ENCODE measurements around the gene OTULIN.

The OTULIN gene

DNA sequence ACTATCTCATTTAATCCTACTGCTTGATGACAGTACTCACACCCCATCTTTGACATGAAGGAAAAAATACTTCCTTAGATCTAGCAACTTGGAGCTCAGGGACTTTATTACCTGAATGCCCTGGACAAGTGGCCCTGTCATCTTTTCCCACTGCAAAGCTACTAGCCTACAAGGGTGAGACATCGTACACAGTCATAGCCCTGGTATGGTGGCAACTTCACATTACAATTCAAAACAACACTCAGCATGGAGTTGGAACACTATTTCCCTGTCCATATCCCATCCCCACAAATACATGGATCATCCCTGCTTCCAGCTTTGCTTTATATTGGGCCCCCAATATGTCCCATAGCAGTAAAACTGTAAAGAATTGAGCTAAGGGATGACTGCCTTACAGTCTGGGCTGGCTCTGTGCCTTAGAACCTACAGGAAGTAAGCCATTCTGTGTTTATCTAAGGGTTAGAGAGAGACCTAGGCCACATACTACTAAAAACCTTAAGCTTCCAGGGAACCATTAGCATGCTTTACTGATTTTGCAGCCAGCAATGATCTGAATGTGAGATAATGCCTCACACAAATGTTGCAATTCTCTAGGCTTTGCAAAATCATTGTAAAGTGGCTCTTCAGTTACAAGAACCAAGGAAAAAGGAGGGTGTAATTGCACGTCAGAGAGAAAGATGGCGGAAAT is 55.9 kb downstream of the OTULIN start:
- H3K9me3 ChIP-seq (ENCODE audit: control insufficient read depth in 2 of 2, low read length in 2 of 2), result no peaks in the 10 kb centered on the region
- H3K27me3 ChIP-seq (ENCODE audit: control insufficient read depth in 1 of 2, insufficient read depth in 2 of 2, low read length in 2 of 2), result no peaks in the 10 kb centered on the region
- H3K36me3 ChIP-seq (ENCODE audit: control insufficient read depth in 2 of 2, insufficient read depth in 2 of 2, low read length in 2 of 2), result peaks cover 3 to 15% of the 10 kb centered on the region in 2 donors
- H3K4me3 ChIP-seq (ENCODE audit: low read length in 2 of 2), result no peak overlapping the region
- no peak overlapping the region for H3K9ac ChIP-seq (ENCODE audit: low read length in 2 of 2)
- H3K4me1 ChIP-seq (ENCODE audit: control insufficient read depth, insufficient read depth, low read length), result no peaks in the 10 kb centered on the region
- no peak overlapping the region for H3K27ac ChIP-seq (ENCODE audit: low read length)

DNA sequence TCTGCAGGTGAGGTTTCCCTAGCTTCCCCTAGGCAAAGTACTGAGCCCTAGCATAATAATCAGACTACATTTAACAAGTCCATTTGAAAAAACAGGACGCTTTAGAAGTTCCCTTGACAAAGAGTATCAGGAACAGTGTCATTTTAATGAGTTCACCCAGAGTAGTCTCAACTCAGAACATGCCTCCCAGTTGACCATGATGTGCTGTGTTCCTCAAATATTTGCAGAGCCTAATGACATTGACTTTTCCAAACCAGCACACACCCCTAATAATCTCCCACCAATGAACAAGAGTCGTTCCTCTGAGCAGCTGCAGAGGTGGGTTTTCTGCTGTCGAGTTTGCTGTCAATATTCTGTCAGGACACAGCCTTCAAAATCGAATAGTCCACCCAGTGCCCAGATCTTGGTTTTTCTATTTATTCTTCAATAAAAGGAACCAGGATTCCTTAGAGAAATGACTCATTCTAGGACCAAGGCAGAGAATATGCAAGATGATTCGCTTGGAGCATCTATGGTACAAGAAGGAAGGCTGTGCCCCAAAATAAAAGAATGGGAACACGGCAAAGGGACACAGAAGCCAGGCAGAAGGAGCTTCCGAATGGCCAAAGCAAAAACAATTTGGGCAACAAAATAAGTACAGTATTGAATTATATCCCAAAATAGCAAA is 57.6 kb downstream of the OTULIN start:
- Histone ChIP-seq H3K4me3 (ENCODE audit: low read length in 2 of 2) (no peak overlapping the region), H3K27ac (ENCODE audit: low read length) (no peak overlapping the region)

DNA sequence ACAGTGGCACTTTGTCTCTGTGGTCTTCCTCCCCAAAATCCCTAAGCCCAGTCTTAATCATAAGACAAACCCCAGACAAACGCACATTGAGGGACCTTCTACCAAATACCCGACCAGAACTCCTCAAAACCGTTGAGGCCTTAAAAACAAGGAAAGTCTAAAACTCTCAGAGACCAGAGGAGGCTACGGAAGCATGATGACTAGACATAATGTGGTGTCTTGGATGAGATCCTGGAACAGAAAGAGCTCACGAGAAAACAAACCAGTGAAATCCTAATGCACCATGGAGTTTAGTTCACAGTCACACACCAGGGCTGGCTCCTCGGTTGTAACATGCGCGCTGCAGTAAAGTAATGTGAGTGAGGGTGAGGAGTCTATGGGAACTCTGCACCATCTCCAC is 58.4 kb downstream of the OTULIN start:
- peaks cover 0 to 4% of the 10 kb centered on the region in 2 donors for H3K36me3 ChIP-seq (ENCODE audit: control insufficient read depth in 2 of 2, insufficient read depth in 2 of 2, low read length in 2 of 2)
- H3K9ac ChIP-seq (ENCODE audit: low read length in 2 of 2), result no peak overlapping the region
- H3K27ac ChIP-seq (ENCODE audit: low read length), result no peak overlapping the region
- H3K4me1 ChIP-seq (ENCODE audit: control insufficient read depth, insufficient read depth, low read length), result peaks cover 2% of the 10 kb centered on the region
- no peaks in the 10 kb centered on the region for H3K27me3 ChIP-seq (ENCODE audit: control insufficient read depth in 1 of 2, insufficient read depth in 2 of 2, low read length in 2 of 2)
- H3K4me3 ChIP-seq (ENCODE audit: low read length in 2 of 2), result no peak overlapping the region
- H3K9me3 ChIP-seq (ENCODE audit: control insufficient read depth in 2 of 2, low read length in 2 of 2), result no peaks in the 10 kb centered on the region

More for the DNA sequence above, 57.6 kb downstream of the OTULIN start:
- H3K27me3 ChIP-seq (ENCODE audit: control insufficient read depth in 1 of 2, insufficient read depth in 2 of 2, low read length in 2 of 2), result no peaks in the 10 kb centered on the region
- H3K9me3 ChIP-seq (ENCODE audit: control insufficient read depth in 2 of 2, low read length in 2 of 2), result no peaks in the 10 kb centered on the region
- H3K4me1 ChIP-seq (ENCODE audit: control insufficient read depth, insufficient read depth, low read length), result no peaks in the 10 kb centered on the region
- no peak overlapping the region for H3K9ac ChIP-seq (ENCODE audit: low read length in 2 of 2)
- H3K36me3 ChIP-seq (ENCODE audit: control insufficient read depth in 2 of 2, insufficient read depth in 2 of 2, low read length in 2 of 2), result peaks cover 0 to 5% of the 10 kb centered on the region in 2 donors

DNA sequence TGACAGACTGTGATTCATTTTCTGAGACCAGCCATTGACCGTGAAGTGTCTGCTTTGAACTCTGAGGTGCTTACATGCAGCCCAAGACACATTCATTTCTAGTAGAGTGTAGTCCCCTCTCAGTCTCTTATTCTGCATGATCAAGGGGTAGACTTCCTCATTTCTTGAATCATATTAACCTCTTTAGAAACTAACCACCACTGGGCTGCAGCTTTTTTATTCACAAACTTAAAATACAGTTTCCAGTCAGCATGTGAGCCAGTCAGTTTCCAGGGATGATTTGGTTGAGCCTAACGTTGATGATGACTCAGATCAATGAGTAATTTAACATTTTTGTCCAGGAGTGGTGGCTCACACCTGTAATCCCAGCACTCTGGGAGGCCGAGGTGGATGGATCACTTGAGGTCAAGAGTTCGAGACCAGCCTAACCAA is 59.2 kb downstream of the OTULIN start:
- Histone ChIP-seq H3K4me3 (ENCODE audit: low read length in 2 of 2) (no peak overlapping the region), H3K9ac (ENCODE audit: low read length in 2 of 2) (no peak overlapping the region), H3K9me3 (ENCODE audit: control insufficient read depth in 2 of 2, low read length in 2 of 2) (no peaks in the 10 kb centered on the region), H3K27me3 (ENCODE audit: control insufficient read depth in 1 of 2, insufficient read depth in 2 of 2, low read length in 2 of 2) (no peaks in the 10 kb centered on the region), H3K4me1 (ENCODE audit: control insufficient read depth, insufficient read depth, low read length) (peaks cover 5% of the 10 kb centered on the region), H3K27ac (ENCODE audit: low read length) (no peak overlapping the region), H3K36me3 (ENCODE audit: control insufficient read depth in 2 of 2, insufficient read depth in 2 of 2, low read length in 2 of 2) (peaks cover 0 to 4% of the 10 kb centered on the region in 2 donors)

DNA sequence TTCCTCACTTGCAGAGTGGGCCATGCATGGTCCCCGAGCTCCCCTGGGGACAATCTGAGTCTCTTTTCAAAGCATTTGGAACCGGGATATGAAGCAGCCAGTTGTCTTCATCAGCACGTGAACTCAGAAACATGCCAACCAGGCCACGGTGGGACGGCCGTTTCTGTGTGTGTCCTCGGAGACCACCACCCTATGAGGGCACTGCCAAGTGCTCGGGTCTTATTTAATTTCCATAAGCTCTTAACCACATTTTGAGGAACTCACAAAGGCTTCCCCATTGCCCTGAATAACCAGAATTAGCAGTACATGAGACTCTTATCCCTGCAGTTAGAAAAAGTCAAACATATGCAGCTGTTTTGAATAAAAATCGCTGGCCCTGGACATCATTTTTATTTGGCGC is 60.1 kb downstream of the OTULIN start:
- no peak overlapping the region for H3K27ac ChIP-seq (ENCODE audit: low read length)
- H3K36me3 ChIP-seq (ENCODE audit: control insufficient read depth in 2 of 2, insufficient read depth in 2 of 2, low read length in 2 of 2), result peaks cover 0 to 6% of the 10 kb centered on the region in 2 donors
- H3K4me3 ChIP-seq (ENCODE audit: low read length in 2 of 2), result no peak overlapping the region
- H3K9me3 ChIP-seq (ENCODE audit: control insufficient read depth in 2 of 2, low read length in 2 of 2), result no peaks in the 10 kb centered on the region
- H3K27me3 ChIP-seq (ENCODE audit: control insufficient read depth in 1 of 2, insufficient read depth in 2 of 2, low read length in 2 of 2), result no peaks in the 10 kb centered on the region
- peaks cover 5% of the 10 kb centered on the region for H3K4me1 ChIP-seq (ENCODE audit: control insufficient read depth, insufficient read depth, low read length)
- no peak overlapping the region for H3K9ac ChIP-seq (ENCODE audit: low read length in 2 of 2)

DNA sequence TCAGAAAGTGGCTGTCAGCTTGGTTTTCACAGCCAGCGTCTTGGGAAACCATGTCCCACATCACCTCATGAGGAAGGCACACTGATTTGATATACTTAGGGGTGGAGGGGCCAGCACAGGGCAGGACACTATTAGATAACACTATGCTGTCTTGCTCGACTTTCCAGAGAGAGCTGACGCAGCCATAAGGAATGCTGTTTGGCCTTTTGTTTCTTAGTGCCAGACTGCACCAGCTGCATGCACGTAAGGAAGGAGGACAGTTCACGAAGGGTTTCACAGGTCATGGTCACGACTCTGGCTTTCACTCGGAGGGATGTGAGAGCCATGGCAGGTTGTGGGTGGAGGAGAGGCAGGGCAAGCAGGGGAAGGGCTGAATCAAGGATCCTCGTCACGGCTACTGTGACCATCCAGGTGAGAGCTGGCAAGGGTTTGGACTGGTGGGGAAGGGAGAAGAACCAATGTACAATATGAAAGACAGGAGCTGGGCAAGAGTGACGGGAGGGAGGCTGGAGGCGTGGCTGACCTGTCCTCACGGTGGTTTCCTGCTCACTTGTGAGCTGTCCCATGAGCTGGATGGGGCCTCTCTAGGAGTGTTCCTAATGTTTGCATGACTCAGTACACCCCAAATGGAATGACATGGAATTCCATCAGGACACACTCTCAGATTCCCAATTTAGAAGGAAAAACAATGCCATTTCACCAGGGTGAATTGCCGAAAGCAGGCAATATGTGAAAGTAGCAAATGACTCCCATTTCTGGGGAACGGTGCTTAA is 61.7 kb downstream of the OTULIN start:
- Histone ChIP-seq H3K9ac (ENCODE audit: low read length in 2 of 2) (no peak overlapping the region), H3K27me3 (ENCODE audit: control insufficient read depth in 1 of 2, insufficient read depth in 2 of 2, low read length in 2 of 2) (no peaks in the 10 kb centered on the region), H3K36me3 (ENCODE audit: control insufficient read depth in 2 of 2, insufficient read depth in 2 of 2, low read length in 2 of 2) (peaks cover 0 to 8% of the 10 kb centered on the region in 2 donors), H3K27ac (ENCODE audit: low read length) (no peak overlapping the region), H3K9me3 (ENCODE audit: control insufficient read depth in 2 of 2, low read length in 2 of 2) (no peaks in the 10 kb centered on the region), H3K4me3 (ENCODE audit: low read length in 2 of 2) (no peak overlapping the region), H3K4me1 (ENCODE audit: control insufficient read depth, insufficient read depth, low read length) (peaks cover 5% of the 10 kb centered on the region)

DNA sequence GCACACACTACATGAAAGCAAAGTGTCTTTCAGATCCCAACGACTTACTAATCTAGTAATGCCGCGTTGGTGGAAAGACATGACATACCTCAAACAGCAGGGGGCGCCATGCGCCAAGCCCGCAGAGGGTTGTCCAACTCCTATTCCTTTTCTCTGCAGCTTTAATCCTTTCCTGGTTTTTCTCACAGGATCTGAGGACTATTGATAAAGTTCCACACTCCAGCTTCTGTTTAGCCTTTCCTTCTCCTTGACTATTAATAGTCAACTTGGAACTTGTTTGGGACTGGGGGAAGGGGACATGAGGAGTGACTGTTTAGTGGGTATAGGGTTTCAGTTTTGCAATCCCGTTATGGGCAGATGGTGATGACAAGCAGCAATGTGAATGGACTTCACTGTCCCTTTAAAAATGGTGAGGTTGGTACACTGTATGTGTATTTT is 62.9 kb downstream of the OTULIN start:
- H3K9me3 ChIP-seq (ENCODE audit: control insufficient read depth in 2 of 2, low read length in 2 of 2), result no peaks in the 10 kb centered on the region
- H3K9ac ChIP-seq (ENCODE audit: low read length in 2 of 2), result no peak overlapping the region
- H3K27ac ChIP-seq (ENCODE audit: low read length), result no peak overlapping the region
- H3K36me3 ChIP-seq (ENCODE audit: control insufficient read depth in 2 of 2, insufficient read depth in 2 of 2, low read length in 2 of 2), result peaks cover 0 to 10% of the 10 kb centered on the region in 2 donors
- H3K27me3 ChIP-seq (ENCODE audit: control insufficient read depth in 1 of 2, insufficient read depth in 2 of 2, low read length in 2 of 2), result no peaks in the 10 kb centered on the region
- peaks cover 5% of the 10 kb centered on the region for H3K4me1 ChIP-seq (ENCODE audit: control insufficient read depth, insufficient read depth, low read length)
- H3K4me3 ChIP-seq (ENCODE audit: low read length in 2 of 2), result no peak overlapping the region

DNA sequence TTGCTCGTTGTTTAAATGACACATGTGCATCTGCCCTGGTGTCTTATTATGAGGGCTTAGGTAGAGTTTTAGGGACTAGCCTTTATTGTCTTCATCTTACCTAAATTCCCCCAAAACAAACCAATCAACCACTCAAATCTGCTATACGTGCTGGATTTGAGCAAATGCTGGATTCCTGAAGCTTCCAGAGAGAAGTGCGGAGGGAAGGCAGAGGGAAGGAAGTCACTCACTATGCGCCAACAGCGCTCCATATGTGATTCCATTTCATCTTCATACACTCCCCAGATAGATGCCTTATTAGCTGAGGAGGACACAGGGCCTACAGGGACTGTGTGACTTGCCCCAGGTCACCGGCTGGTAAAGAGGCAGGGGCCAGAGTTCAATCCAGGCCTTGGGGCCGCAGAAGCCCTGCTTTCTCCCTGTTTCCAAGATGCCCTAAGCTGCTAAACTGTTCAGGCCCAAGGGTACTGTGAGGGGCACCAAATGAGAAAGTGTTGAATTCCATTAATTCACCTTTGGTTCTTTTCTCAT is 63.5 kb downstream of the OTULIN start:
- no peak overlapping the region for H3K27ac ChIP-seq (ENCODE audit: low read length)

DNA sequence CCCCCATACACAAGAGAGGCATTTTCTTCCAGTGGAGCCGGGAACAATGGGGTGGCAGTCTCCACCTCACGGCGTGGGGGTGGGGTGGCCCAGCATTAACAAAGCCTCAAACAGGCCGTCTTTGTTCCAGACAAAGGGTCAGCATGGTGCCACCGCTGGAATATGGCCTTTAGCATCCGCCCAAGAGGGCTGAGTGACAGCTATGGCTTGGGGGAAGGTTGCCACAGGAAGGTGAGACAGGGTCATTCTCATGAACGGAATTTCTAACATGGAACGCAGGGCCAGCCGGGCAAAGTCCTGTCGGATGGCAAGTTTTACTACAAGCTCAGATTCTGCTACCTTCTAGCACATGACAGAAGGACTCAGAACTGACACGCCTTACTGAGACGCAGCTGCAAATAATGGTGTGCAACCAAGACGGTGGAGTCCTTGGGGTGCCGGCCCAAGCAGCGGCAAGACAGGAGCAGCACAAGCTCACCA is 64.0 kb downstream of the OTULIN start:
- no peak overlapping the region for H3K9ac ChIP-seq (ENCODE audit: low read length in 2 of 2)
- no peak overlapping the region for H3K27ac ChIP-seq (ENCODE audit: low read length)

More for the DNA sequence above, 63.5 kb downstream of the OTULIN start:
- H3K4me3 ChIP-seq (ENCODE audit: low read length in 2 of 2), result no peak overlapping the region
- no peaks in the 10 kb centered on the region for H3K27me3 ChIP-seq (ENCODE audit: control insufficient read depth in 1 of 2, insufficient read depth in 2 of 2, low read length in 2 of 2)
- peaks cover 5% of the 10 kb centered on the region for H3K4me1 ChIP-seq (ENCODE audit: control insufficient read depth, insufficient read depth, low read length)
- H3K9me3 ChIP-seq (ENCODE audit: control insufficient read depth in 2 of 2, low read length in 2 of 2), result no peaks in the 10 kb centered on the region
- no peak overlapping the region for H3K9ac ChIP-seq (ENCODE audit: low read length in 2 of 2)
- H3K36me3 ChIP-seq (ENCODE audit: control insufficient read depth in 2 of 2, insufficient read depth in 2 of 2, low read length in 2 of 2), result peaks cover 0 to 10% of the 10 kb centered on the region in 2 donors

More for the DNA sequence above, 64.0 kb downstream of the OTULIN start:
- Histone ChIP-seq H3K27me3 (ENCODE audit: control insufficient read depth in 1 of 2, insufficient read depth in 2 of 2, low read length in 2 of 2) (no peaks in the 10 kb centered on the region), H3K4me3 (ENCODE audit: low read length in 2 of 2) (no peak overlapping the region), H3K9me3 (ENCODE audit: control insufficient read depth in 2 of 2, low read length in 2 of 2) (no peaks in the 10 kb centered on the region), H3K36me3 (ENCODE audit: control insufficient read depth in 2 of 2, insufficient read depth in 2 of 2, low read length in 2 of 2) (peaks cover 0 to 10% of the 10 kb centered on the region in 2 donors), H3K4me1 (ENCODE audit: control insufficient read depth, insufficient read depth, low read length) (peaks cover 5% of the 10 kb centered on the region)

Measured in stomach smooth muscle (tissue), 2 donors.